H1 (cell line): Measurements from ENCODE around the gene HMGXB3. TPM values are rescaled to one million over a fixed set of nuclear protein-coding genes. Genes with fewer than 3 reads are reported as not detected.

Experiments
- CTCF ChIA-PET: fragments of 300-600 bp; sonication (Branson Sonifier 250); formaldehyde crosslinking; loops from one replicate; lab custom pipeline; 2021; ENCODE audit not compliant: partially characterized antibody; lab: Charles Lee
- POLR2A ChIA-PET: fragments of 300-600 bp; sonication (Branson Sonifier 250); formaldehyde crosslinking; loops from one replicate; lab custom pipeline; 2021; ENCODE audit warnings: inconsistent platforms; ENCODE audit not compliant: partially characterized antibody; lab: Charles Lee
- DNase-seq, 2 experiments: peaks; one replicate each; pipeline versions ENCODE4 v3.0.0 to v3.0.0-alpha.2; 2010 to 2022; ENCODE audit warnings: low spot score in 2 of 2, low read depth in 1 of 2, mixed read lengths in 1 of 2
- FAIRE-seq: peaks from 2 replicates; lab custom pipeline; 2011; peaks lifted over from hg19 to GRCh38; lab: Jason Lieb, UNC
- H2AFZ ChIP-seq: 2 replicates; pipeline ENCODE4 v1.8.1; 2012; ENCODE audit warnings: low read length, inconsistent platforms
- H2AK5ac ChIP-seq: 2 replicates; pipeline ENCODE4 v1.6.1; 2013; ENCODE audit warnings: low read depth, low read length
- H2BK120ac ChIP-seq: replicated peaks from 2 replicates; pipeline ENCODE3; 2013; ENCODE audit warnings: low read depth, low read length, inconsistent platforms
- H2BK12ac ChIP-seq: 2 replicates; pipeline ENCODE4 v1.6.1; 2013; ENCODE audit warnings: low read depth, low read length
- H2BK15ac ChIP-seq: 2 replicates; pipeline ENCODE4 v1.6.1; 2013; ENCODE audit warnings: low read length
- H2BK20ac ChIP-seq: 2 replicates; pipeline ENCODE4 v1.6.1; 2013; ENCODE audit warnings: low read length
- H2BK5ac ChIP-seq: 2 replicates; pipeline ENCODE4 v1.6.1; 2013; ENCODE audit warnings: low read depth, low read length
- H3K14ac ChIP-seq: 2 replicates; pipeline ENCODE4 v1.6.1; 2013; ENCODE audit warnings: inconsistent platforms; ENCODE audit not compliant: insufficient read length
- H3K18ac ChIP-seq: 2 replicates; pipeline ENCODE4 v1.6.1; 2013; ENCODE audit warnings: low read length; ENCODE audit errors: extremely low read depth
- H3K23ac ChIP-seq: 2 replicates; pipeline ENCODE4 v1.6.1; 2013; ENCODE audit warnings: inconsistent platforms; ENCODE audit not compliant: insufficient read length
- H3K23me2 ChIP-seq: 2 replicates; pipeline ENCODE4 v1.6.1; 2013; ENCODE audit warnings: low read depth, low read length
- H3K27ac ChIP-seq: 2 replicates; pipeline ENCODE4 v1.6.1; 2011; ENCODE audit warnings: low read depth, low read length, inconsistent platforms
- H3K27me3 ChIP-seq, 4 experiments: replicated peaks in 1 of 4; 1 replicate in 1 of 4; 2 replicates in 3 of 4; pipeline versions ENCODE4 v1.6.1 to v1.8.1; 2011 to 2013; ENCODE audit warnings: low read length in 3 of 4, mild to moderate bottlenecking in 3 of 4, inconsistent platforms in 2 of 4, mixed read lengths in 2 of 4, moderate library complexity in 1 of 4; ENCODE audit not compliant: control insufficient read depth in 3 of 4, insufficient read depth in 3 of 4; ENCODE audit errors: extremely low read depth in 1 of 4
- H3K36me3 ChIP-seq, 4 experiments: 2 replicates each; pipeline versions ENCODE4 v1.6.1 to v1.8.1; 2011 to 2013; ENCODE audit warnings: mild to moderate bottlenecking in 4 of 4, low read length in 3 of 4, moderate library complexity in 2 of 4, control low read depth in 1 of 4, inconsistent platforms in 1 of 4; ENCODE audit not compliant: insufficient read depth in 4 of 4, control insufficient read depth in 2 of 4
- H3K4ac ChIP-seq: replicated peaks from 2 replicates; pipeline ENCODE3; 2013; ENCODE audit warnings: low read length, low read depth, mixed read lengths, inconsistent platforms; ENCODE audit not compliant: insufficient read length
- H3K4me1 ChIP-seq, 4 experiments: replicated peaks in 1 of 4; 1 replicate in 1 of 4; 2 replicates in 3 of 4; pipeline versions ENCODE4 v1.6.1 to v1.8.1; 2011 to 2013; ENCODE audit warnings: low read length in 3 of 4, inconsistent platforms in 2 of 4, mixed read lengths in 1 of 4; ENCODE audit not compliant: insufficient read depth in 4 of 4, control insufficient read depth in 3 of 4
- H3K4me2 ChIP-seq, 2 experiments: 2 replicates each; pipeline versions ENCODE4 v1.6.1 to v1.8.1; 2011 to 2013; ENCODE audit warnings: low read depth in 2 of 2, low read length in 2 of 2, control low read depth in 1 of 2, inconsistent platforms in 1 of 2, mild to moderate bottlenecking in 1 of 2; ENCODE audit not compliant: insufficient read depth in 1 of 2
- H3K4me3 ChIP-seq, 4 experiments: fragments of 200-600, 300-600 bp in 1 of 4; sonication (generic), shearing (Covaris generic), sonication (Bioruptor Twin) in 1 of 4; 2 replicates each; pipeline versions ENCODE4 v1.5.1 to v1.8.1; 2011 to 2016; ENCODE audit warnings: low read length in 4 of 4, low read depth in 3 of 4, control low read depth in 2 of 4, inconsistent platforms in 2 of 4, mild to moderate bottlenecking in 2 of 4, mixed read lengths in 1 of 4, moderate library complexity in 1 of 4; ENCODE audit not compliant: insufficient read depth in 2 of 4; ENCODE audit errors: extremely low read depth in 1 of 4
- H3K56ac ChIP-seq: replicated peaks from 2 replicates; pipeline ENCODE3; 2013; ENCODE audit warnings: low read depth, mild to moderate bottlenecking, mixed read lengths, low read length, inconsistent platforms; ENCODE audit not compliant: insufficient read length
- H3K79me1 ChIP-seq: 2 replicates; pipeline ENCODE4 v1.6.1; 2013; ENCODE audit warnings: low read depth, low read length, control low read depth
- H3K79me2 ChIP-seq, 2 experiments: 2 replicates each; pipeline versions ENCODE4 v1.6.1 to v1.8.1; 2012 to 2013; ENCODE audit warnings: low read length in 2 of 2, mild to moderate bottlenecking in 2 of 2, inconsistent platforms in 1 of 2; ENCODE audit not compliant: insufficient read depth in 2 of 2, control insufficient read depth in 1 of 2
- H3K9ac ChIP-seq, 4 experiments: replicated peaks in 1 of 4; 1 replicate in 1 of 4; 2 replicates in 3 of 4; pipeline versions ENCODE4 v1.6.1 to v1.8.1; 2011 to 2013; ENCODE audit warnings: low read depth in 3 of 4, low read length in 3 of 4, control low read depth in 2 of 4, mild to moderate bottlenecking in 2 of 4, moderate library complexity in 2 of 4, inconsistent platforms in 1 of 4; ENCODE audit errors: extremely low read depth in 1 of 4
- H3K9me3 ChIP-seq, 2 experiments: 2 replicates each; pipeline versions ENCODE4 v1.6.1 to v1.8.1; 2012 to 2013; ENCODE audit warnings: mild to moderate bottlenecking in 2 of 2, moderate library complexity in 2 of 2, control low read depth in 1 of 2, inconsistent platforms in 1 of 2, low read depth in 1 of 2, low read length in 1 of 2, mixed read lengths in 1 of 2; ENCODE audit not compliant: insufficient read depth in 2 of 2
- H4K20me1 ChIP-seq, 2 experiments: replicated peaks in 1 of 2; 2 replicates each; pipeline versions ENCODE3 to v1.8.1; 2011 to 2013; ENCODE audit warnings: inconsistent platforms in 2 of 2, low read length in 2 of 2, mild to moderate bottlenecking in 1 of 2; ENCODE audit not compliant: insufficient read depth in 2 of 2, control insufficient read depth in 1 of 2
- H4K5ac ChIP-seq: 2 replicates; pipeline ENCODE4 v1.6.1; 2013; ENCODE audit warnings: low read length, low read depth, mixed read lengths, inconsistent platforms; ENCODE audit not compliant: insufficient read length
- H4K8ac ChIP-seq: 2 replicates; pipeline ENCODE4 v1.8.0; 2013; ENCODE audit warnings: mild to moderate bottlenecking, moderate library complexity, low read length, inconsistent platforms; ENCODE audit not compliant: insufficient read depth; ENCODE audit errors: extremely low read depth
- H4K91ac ChIP-seq: replicated peaks from 2 replicates; pipeline ENCODE3; 2013; ENCODE audit warnings: low read length, mixed read lengths, inconsistent platforms; ENCODE audit not compliant: insufficient read length
- BRCA1 ChIP-seq: IDR thresholded peaks from 2 replicates; pipeline ENCODE4 v1.6.1; 2012; ENCODE audit warnings: low read depth, low read length, improper control_type of control experiment
- EGR1 ChIP-seq: IDR thresholded peaks from 2 replicates; pipeline ENCODE4 v1.6.1; 2011; ENCODE audit warnings: low read depth, low read length, borderline replicate concordance
- EP300 ChIP-seq, 2 experiments: IDR thresholded peaks; 1 replicate in 1 of 2; 2 replicates in 1 of 2; pipeline ENCODE4 v1.6.1; 2011 to 2012; ENCODE audit warnings: low read depth in 2 of 2, low read length in 2 of 2, mild to moderate bottlenecking in 2 of 2, borderline replicate concordance in 1 of 2, inconsistent platforms in 1 of 2, moderate library complexity in 1 of 2
- FOSL1 ChIP-seq: IDR thresholded peaks from 2 replicates; pipeline ENCODE4 v1.6.1; 2011; ENCODE audit warnings: mild to moderate bottlenecking, low read depth, low read length, moderate library complexity; ENCODE audit not compliant: insufficient read depth
- GTF2F1 ChIP-seq: IDR thresholded peaks from 2 replicates; pipeline ENCODE4 v1.6.1; 2012; ENCODE audit warnings: low read depth, low read length, improper control_type of control experiment, borderline replicate concordance
- JUN ChIP-seq: IDR thresholded peaks from 2 replicates; pipeline ENCODE4 v1.6.1; 2011; ENCODE audit warnings: low read depth, mild to moderate bottlenecking, improper control_type of control experiment, low read length
- KDM5A ChIP-seq: fragments of 200-600 bp; IDR thresholded peaks from 2 replicates; pipeline ENCODE4 v1.7.1; 2012; ENCODE audit warnings: mild to moderate bottlenecking, low read length, inconsistent platforms, mixed read lengths
- NRF1 ChIP-seq: IDR thresholded peaks from 2 replicates; pipeline ENCODE4 v1.6.1; 2011; ENCODE audit warnings: mild to moderate bottlenecking, low read depth, low read length, improper control_type of control experiment
- RXRA ChIP-seq: IDR thresholded peaks from 2 replicates; pipeline ENCODE4 v1.6.1; 2011; ENCODE audit warnings: low read depth, mild to moderate bottlenecking, low read length, moderate library complexity; ENCODE audit not compliant: insufficient read depth
- SAP30 ChIP-seq: fragments of 300-600 bp; sonication (generic); IDR thresholded peaks from 2 replicates; pipeline ENCODE4 v1.7.1; 2012; ENCODE audit warnings: low read length, moderate library complexity, mild to moderate bottlenecking, inconsistent platforms; ENCODE audit not compliant: insufficient read depth, insufficient replicate concordance
- SP2 ChIP-seq: IDR thresholded peaks from 2 replicates; pipeline ENCODE4 v1.6.1; 2012; ENCODE audit warnings: mild to moderate bottlenecking, low read length, inconsistent platforms
- WGBS, 2 experiments: shearing (Covaris generic) in 1 of 2; methylation state at CpG; one replicate each; pipeline versions ENCODE4 v1.1.6 to v1.1.7; 2013 to 2015; ENCODE audit warnings: low lambda C conversion rate in 2 of 2, mixed read lengths in 2 of 2, inconsistent platforms in 1 of 2, low coverage in 1 of 2, missing lambda C conversion rate in 1 of 2; ENCODE audit not compliant: insufficient replicate concordance in 2 of 2, insufficient coverage in 1 of 2, insufficient read length in 1 of 2; ENCODE audit errors: extremely low coverage in 1 of 2, missing lambda C conversion rate in 1 of 2; 5-methylcytosine and 5-hydroxymethylcytosine counted together
- polyA plus RNA-seq, 7 experiments: library from polyadenylated mRNA; depleted of rRNA in 3 of 7; stranded (reverse) in 5 of 7; unstranded in 2 of 7; fragments of >200 nt in 5 of 7; fragments of 200-250 nt in 2 of 7; gene quantifications; 1 replicate in 5 of 7; 2 replicates in 1 of 7; 4 replicates in 1 of 7; pipeline versions ENCODE4 v1.2.1 to v1.2.3, GENCODE V29; 2011 to 2013; ENCODE audit warnings: missing spikeins in 2 of 7, mixed read lengths in 2 of 7
- total RNA-seq: library from RNA; stranded (reverse); fragmentation: NEBNext Ultra II Directional; extraction: Animal tissue kit (Norgen Biotek cat#: 25700); gene quantifications from 2 replicates; pipeline ENCODE4 v1.2.1, GENCODE V29; 2021
- TF ChIP-seq, protein P1 (sequence below): IDR thresholded peaks from 2 replicates; pipeline ENCODE4 v1.6.1; 2012; ENCODE audit warnings: low read length, inconsistent platforms

HMGXB3 gene
- total and polyA plus RNA-seq, 2 of the 8 experiments (the other 6 are each of a cell fraction or from before 2014, with no cell fraction given), result 26.8 to 28.0 TPM

DNA sequence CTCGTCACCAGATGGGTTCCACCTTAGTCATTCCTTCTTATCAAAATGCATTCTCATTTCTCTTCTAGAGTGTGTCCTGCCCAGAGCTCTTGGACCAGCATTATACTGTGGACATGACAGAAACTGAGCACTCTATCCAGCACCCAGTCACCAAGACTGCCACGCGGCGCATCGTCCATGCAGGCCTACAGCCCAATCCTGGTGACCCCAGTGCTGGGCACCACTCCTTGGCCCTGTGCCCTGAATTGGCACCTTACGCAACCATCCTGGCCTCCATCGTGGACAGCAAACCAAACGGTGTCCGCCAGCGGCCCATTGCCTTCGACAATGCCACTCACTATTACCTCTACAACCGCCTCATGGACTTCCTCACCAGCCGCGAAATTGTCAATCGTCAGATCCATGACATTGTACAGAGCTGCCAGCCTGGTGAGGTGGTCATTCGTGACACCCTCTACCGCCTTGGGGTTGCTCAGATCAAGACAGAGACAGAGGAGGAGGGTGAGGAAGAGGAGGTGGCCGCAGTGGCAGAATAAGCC is 51.2 kb downstream of the HMGXB3 start:
- H4K91ac ChIP-seq, result no peak overlapping the region
- no peak overlapping the region for H3K27ac ChIP-seq
- peaks cover 25 to 54% (median 49%) of the 10 kb centered on the region in 4 experiments for H3K36me3 ChIP-seq
- FAIRE-seq, result no peak
- H3K27me3 ChIP-seq, result no peaks in the 10 kb centered on the region; a peak in 1 of 7 replicates
- ChIA-PET POLR2A (no interaction called here), CTCF (interaction anchor here (1.3 kb wide), 1 partner anchor 167 kb away, joined by 4 read pairs; no protein-coding TSS in a partner anchor)
- no peaks in the 10 kb centered on the region for H3K79me1 ChIP-seq
- no peak overlapping the region; the same call in 1 of the 2 replicates for H2BK5ac ChIP-seq
- TF ChIP-seq EP300 (IDR thresholded peaks at IDR 0.05; ENCODE audit: borderline replicate concordance in 1 of 2, low read depth in 2 of 2, low read length in 2 of 2), result no peak
- TF ChIP-seq JUN, result no peak
- no peak for TF ChIP-seq NRF1
- TF ChIP-seq EGR1, result no peak
- no peak for TF ChIP-seq FOSL1
- TF ChIP-seq KDM5A, result no peak
- TF ChIP-seq SP2, result no peak
- TF ChIP-seq, protein P1, sequence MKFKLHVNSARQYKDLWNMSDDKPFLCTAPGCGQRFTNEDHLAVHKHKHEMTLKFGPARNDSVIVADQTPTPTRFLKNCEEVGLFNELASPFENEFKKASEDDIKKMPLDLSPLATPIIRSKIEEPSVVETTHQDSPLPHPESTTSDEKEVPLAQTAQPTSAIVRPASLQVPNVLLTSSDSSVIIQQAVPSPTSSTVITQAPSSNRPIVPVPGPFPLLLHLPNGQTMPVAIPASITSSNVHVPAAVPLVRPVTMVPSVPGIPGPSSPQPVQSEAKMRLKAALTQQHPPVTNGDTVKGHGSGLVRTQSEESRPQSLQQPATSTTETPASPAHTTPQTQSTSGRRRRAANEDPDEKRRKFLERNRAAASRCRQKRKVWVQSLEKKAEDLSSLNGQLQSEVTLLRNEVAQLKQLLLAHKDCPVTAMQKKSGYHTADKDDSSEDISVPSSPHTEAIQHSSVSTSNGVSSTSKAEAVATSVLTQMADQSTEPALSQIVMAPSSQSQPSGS, result no peak
- no peak for TF ChIP-seq SAP30
- no peak for TF ChIP-seq BRCA1
- TF ChIP-seq GTF2F1, result no peak
- no peak for TF ChIP-seq RXRA
- no peak overlapping the region for H3K9ac ChIP-seq
- H3K4me3 ChIP-seq, result no peak overlapping the region
- H3K4me1 ChIP-seq, result no peaks in the 10 kb centered on the region
- 82% methylated on average over 18 of the region's 18 CpGs; no CpG with 5 or more reads in 1 of the 2 experiments for WGBS, 2 experiments
- DNase-seq, result no peak
- H3K14ac ChIP-seq, result no peak overlapping the region
- no peaks in the 10 kb centered on the region for H3K79me2 ChIP-seq
- no peak overlapping the region for H2AK5ac ChIP-seq
- no peak overlapping the region for H3K56ac ChIP-seq
- H4K20me1 ChIP-seq, result peaks cover 0 to 9% of the 10 kb centered on the region in 2 experiments
- no peak overlapping the region for H4K8ac ChIP-seq
- no peak overlapping the region for H2BK12ac ChIP-seq
- H3K9me3 ChIP-seq, result no peaks in the 10 kb centered on the region
- H4K5ac ChIP-seq, result no peak overlapping the region
- no peak overlapping the region for H2BK20ac ChIP-seq
- no peak overlapping the region for H3K4me2 ChIP-seq
- H3K4ac ChIP-seq, result no peak overlapping the region
- H2BK15ac ChIP-seq, result no peak overlapping the region
- no peak overlapping the region for H2AFZ ChIP-seq
- H3K23ac ChIP-seq, result no peak overlapping the region
- no peak overlapping the region for H3K18ac ChIP-seq
- H2BK120ac ChIP-seq, result no peak overlapping the region
- H3K23me2 ChIP-seq, result no peaks in the 10 kb centered on the region
